Uterus (tissue), 2 donors: ENCODE measurements around the gene OR2C1.

Source experiments
- CTCF ChIP-seq, 4 experiments: fragments of 200-600 bp in 2 of 4; fragments of 450-650 bp in 2 of 4; sonication (generic) in 2 of 4; IDR thresholded peaks; one replicate each; pipeline ENCODE4 v1.5.1; 2016 to 2019; ENCODE audit warnings: antibody characterized with exemption in 4 of 4, mild to moderate bottlenecking in 2 of 4, moderate library complexity in 1 of 4
- POLR2A ChIP-seq, 2 donors: fragments of 450-650 bp; IDR thresholded peaks; one replicate each; pipeline ENCODE4 v1.6.1; 2016; ENCODE audit warnings: antibody characterized with exemption in 2 of 2, mild to moderate bottlenecking in 1 of 2, moderate library complexity in 1 of 2

- TF ChIP-seq CTCF (IDR thresholded peaks at IDR 0.05) (no peak), POLR2A (IDR thresholded peaks at IDR 0.05) (no peak)
Observed at GRCh38 chr16:3401719-3402397, 46.2 kb downstream of the OR2C1 start.
